HEK293 (cell line): ENCODE measurements around the gene COL5A3.
A peak's percentile ranks its signal among the peaks of the same experiment; 100 is the strongest.

Experiments
- AEBP2 ChIP-seq: fragments of 450-650 bp; formaldehyde crosslinking; IDR thresholded peaks from 2 replicates; pipeline ENCODE4 v1.5.1; 2016; ENCODE audit warnings: missing biosample characterization, missing genetic modification characterization, borderline replicate concordance
- EGR2 ChIP-seq: fragments of 450-650 bp; formaldehyde crosslinking; IDR thresholded peaks from 2 replicates; pipeline ENCODE4 v1.5.1; 2016; ENCODE audit warnings: low read depth, missing biosample characterization, missing genetic modification characterization
- FEZF1 ChIP-seq: fragments of 450-650 bp; formaldehyde crosslinking; IDR thresholded peaks from 2 replicates; pipeline ENCODE4 v1.5.1; 2016; ENCODE audit warnings: missing biosample characterization, missing genetic modification characterization
- HIC1 ChIP-seq: fragments of 450-650 bp; formaldehyde crosslinking; IDR thresholded peaks from 2 replicates; pipeline ENCODE4 v1.5.1; 2016; ENCODE audit warnings: missing biosample characterization, missing genetic modification characterization
- KLF8 ChIP-seq: fragments of 450-650 bp; formaldehyde crosslinking; IDR thresholded peaks from 2 replicates; pipeline ENCODE4 v1.5.1; 2016; ENCODE audit warnings: missing biosample characterization, missing genetic modification characterization
- PRDM4 ChIP-seq: fragments of 450-650 bp; formaldehyde crosslinking; IDR thresholded peaks from 2 replicates; pipeline ENCODE4 v1.5.1; 2017; ENCODE audit warnings: missing biosample characterization, missing genetic modification characterization
- ZBTB26 ChIP-seq: fragments of 450-650 bp; formaldehyde crosslinking; optimal IDR thresholded peaks from 2 replicates; pipeline ENCODE3; 2016; ENCODE audit warnings: missing biosample characterization, mild to moderate bottlenecking, missing genetic modification characterization
- ZEB2 ChIP-seq: fragments of 450-650 bp; formaldehyde crosslinking; IDR thresholded peaks from 2 replicates; pipeline ENCODE4 v1.5.1; 2016; ENCODE audit warnings: missing biosample characterization, missing genetic modification characterization
- ZNF19 ChIP-seq: fragments of 450-650 bp; formaldehyde crosslinking; IDR thresholded peaks from 2 replicates; pipeline ENCODE4; 2016; ENCODE audit warnings: missing biosample characterization, missing genetic modification characterization, low read depth
- ZNF223 ChIP-seq: fragments of 450-650 bp; formaldehyde crosslinking; IDR thresholded peaks from 2 replicates; pipeline ENCODE4 v1.5.1; 2016; ENCODE audit warnings: missing biosample characterization, missing genetic modification characterization
- ZNF248 ChIP-seq: fragments of 450-650 bp; formaldehyde crosslinking; IDR thresholded peaks from 2 replicates; pipeline ENCODE4 v1.5.1; 2017; ENCODE audit warnings: missing biosample characterization, missing genetic modification characterization
- ZNF341 ChIP-seq: fragments of 450-650 bp; formaldehyde crosslinking; IDR thresholded peaks from 2 replicates; pipeline ENCODE4; 2016; ENCODE audit warnings: low read depth, missing biosample characterization, missing genetic modification characterization
- ZNF366 ChIP-seq: fragments of 450-650 bp; formaldehyde crosslinking; conservative IDR thresholded peaks from 2 replicates; pipeline ENCODE4 v1.5.1; 2016; ENCODE audit warnings: missing biosample characterization, missing genetic modification characterization
- ZNF48 ChIP-seq: fragments of 450-650 bp; formaldehyde crosslinking; IDR thresholded peaks from 2 replicates; pipeline ENCODE4 v1.5.1; 2016; ENCODE audit warnings: missing biosample characterization, missing genetic modification characterization
- ZNF555 ChIP-seq: fragments of 450-650 bp; formaldehyde crosslinking; conservative IDR thresholded peaks from 2 replicates; pipeline ENCODE4 v1.5.1; 2017; ENCODE audit warnings: missing biosample characterization, mild to moderate bottlenecking, missing genetic modification characterization, inconsistent platforms
- ZNF791 ChIP-seq: fragments of 450-650 bp; formaldehyde crosslinking; IDR thresholded peaks from 2 replicates; pipeline ENCODE4 v1.5.1; 2016; ENCODE audit warnings: missing biosample characterization, missing genetic modification characterization
- ZSCAN18 ChIP-seq: fragments of 450-650 bp; formaldehyde crosslinking; IDR thresholded peaks from 2 replicates; pipeline ENCODE4 v1.5.1; 2016; ENCODE audit warnings: missing biosample characterization, missing genetic modification characterization
- TF ChIP-seq, protein P1 (sequence below): fragments of 450-650 bp; formaldehyde crosslinking; IDR thresholded peaks from 2 replicates; pipeline ENCODE4 v1.5.1; 2016; ENCODE audit warnings: missing biosample characterization, missing genetic modification characterization
- TF ChIP-seq, protein P2 (sequence below): fragments of 450-650 bp; formaldehyde crosslinking; IDR thresholded peaks from 2 replicates; pipeline ENCODE4 v1.5.1; 2016; ENCODE audit warnings: missing biosample characterization, missing genetic modification characterization, low read depth
- TF ChIP-seq, protein P3 (sequence below): fragments of 450-650 bp; formaldehyde crosslinking; IDR thresholded peaks from 2 replicates; pipeline ENCODE4 v1.5.1; 2016; ENCODE audit warnings: missing biosample characterization, missing genetic modification characterization

The COL5A3 gene

GRCh38 chr19:9935506-9936325 lies 74.6 kb downstream of the COL5A3 start (continued):
- TF ChIP-seq EGR2 (tag by site-specific recombination) = no peak
- TF ChIP-seq ZBTB26 (tag by site-specific recombination) = peak; percentile 35
- TF ChIP-seq, protein P1, sequence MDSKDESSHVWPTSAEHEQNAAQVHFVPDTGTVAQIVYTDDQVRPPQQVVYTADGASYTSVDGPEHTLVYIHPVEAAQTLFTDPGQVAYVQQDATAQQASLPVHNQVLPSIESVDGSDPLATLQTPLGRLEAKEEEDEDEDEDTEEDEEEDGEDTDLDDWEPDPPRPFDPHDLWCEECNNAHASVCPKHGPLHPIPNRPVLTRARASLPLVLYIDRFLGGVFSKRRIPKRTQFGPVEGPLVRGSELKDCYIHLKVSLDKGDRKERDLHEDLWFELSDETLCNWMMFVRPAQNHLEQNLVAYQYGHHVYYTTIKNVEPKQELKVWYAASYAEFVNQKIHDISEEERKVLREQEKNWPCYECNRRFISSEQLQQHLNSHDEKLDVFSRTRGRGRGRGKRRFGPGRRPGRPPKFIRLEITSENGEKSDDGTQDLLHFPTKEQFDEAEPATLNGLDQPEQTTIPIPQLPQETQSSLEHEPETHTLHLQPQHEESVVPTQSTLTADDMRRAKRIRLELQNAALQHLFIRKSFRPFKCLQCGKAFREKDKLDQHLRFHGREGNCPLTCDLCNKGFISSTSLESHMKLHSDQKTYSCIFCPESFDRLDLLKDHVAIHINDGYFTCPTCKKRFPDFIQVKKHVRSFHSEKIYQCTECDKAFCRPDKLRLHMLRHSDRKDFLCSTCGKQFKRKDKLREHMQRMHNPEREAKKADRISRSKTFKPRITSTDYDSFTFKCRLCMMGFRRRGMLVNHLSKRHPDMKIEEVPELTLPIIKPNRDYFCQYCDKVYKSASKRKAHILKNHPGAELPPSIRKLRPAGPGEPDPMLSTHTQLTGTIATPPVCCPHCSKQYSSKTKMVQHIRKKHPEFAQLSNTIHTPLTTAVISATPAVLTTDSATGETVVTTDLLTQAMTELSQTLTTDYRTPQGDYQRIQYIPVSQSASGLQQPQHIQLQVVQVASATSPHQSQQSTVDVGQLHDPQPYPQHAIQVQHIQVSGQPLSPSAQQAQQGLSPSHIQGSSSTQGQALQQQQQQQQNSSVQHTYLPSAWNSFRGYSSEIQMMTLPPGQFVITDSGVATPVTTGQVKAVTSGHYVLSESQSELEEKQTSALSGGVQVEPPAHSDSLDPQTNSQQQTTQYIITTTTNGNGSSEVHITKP = peak; percentile 36
- TF ChIP-seq ZNF341 (tag by site-specific recombination) = no peak; the same call in 1 of the 2 replicates
- TF ChIP-seq, protein P2, sequence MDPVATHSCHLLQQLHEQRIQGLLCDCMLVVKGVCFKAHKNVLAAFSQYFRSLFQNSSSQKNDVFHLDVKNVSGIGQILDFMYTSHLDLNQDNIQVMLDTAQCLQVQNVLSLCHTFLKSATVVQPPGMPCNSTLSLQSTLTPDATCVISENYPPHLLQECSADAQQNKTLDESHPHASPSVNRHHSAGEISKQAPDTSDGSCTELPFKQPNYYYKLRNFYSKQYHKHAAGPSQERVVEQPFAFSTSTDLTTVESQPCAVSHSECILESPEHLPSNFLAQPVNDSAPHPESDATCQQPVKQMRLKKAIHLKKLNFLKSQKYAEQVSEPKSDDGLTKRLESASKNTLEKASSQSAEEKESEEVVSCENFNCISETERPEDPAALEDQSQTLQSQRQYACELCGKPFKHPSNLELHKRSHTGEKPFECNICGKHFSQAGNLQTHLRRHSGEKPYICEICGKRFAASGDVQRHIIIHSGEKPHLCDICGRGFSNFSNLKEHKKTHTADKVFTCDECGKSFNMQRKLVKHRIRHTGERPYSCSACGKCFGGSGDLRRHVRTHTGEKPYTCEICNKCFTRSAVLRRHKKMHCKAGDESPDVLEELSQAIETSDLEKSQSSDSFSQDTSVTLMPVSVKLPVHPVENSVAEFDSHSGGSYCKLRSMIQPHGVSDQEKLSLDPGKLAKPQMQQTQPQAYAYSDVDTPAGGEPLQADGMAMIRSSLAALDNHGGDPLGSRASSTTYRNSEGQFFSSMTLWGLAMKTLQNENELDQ (tag by site-specific recombination) = no peak
- peak; percentile 61; the same call in 1 of the 2 replicates for TF ChIP-seq ZSCAN18 (tag by site-specific recombination)
- no peak for TF ChIP-seq ZNF555
- no peak for TF ChIP-seq AEBP2
- TF ChIP-seq ZNF48 (tag by site-specific recombination) = no peak
- no peak for TF ChIP-seq ZEB2 (tag by site-specific recombination)
- TF ChIP-seq HIC1 (tag by site-specific recombination) = peak; percentile 55; the same call in 1 of the 2 replicates
- TF ChIP-seq, protein P3, sequence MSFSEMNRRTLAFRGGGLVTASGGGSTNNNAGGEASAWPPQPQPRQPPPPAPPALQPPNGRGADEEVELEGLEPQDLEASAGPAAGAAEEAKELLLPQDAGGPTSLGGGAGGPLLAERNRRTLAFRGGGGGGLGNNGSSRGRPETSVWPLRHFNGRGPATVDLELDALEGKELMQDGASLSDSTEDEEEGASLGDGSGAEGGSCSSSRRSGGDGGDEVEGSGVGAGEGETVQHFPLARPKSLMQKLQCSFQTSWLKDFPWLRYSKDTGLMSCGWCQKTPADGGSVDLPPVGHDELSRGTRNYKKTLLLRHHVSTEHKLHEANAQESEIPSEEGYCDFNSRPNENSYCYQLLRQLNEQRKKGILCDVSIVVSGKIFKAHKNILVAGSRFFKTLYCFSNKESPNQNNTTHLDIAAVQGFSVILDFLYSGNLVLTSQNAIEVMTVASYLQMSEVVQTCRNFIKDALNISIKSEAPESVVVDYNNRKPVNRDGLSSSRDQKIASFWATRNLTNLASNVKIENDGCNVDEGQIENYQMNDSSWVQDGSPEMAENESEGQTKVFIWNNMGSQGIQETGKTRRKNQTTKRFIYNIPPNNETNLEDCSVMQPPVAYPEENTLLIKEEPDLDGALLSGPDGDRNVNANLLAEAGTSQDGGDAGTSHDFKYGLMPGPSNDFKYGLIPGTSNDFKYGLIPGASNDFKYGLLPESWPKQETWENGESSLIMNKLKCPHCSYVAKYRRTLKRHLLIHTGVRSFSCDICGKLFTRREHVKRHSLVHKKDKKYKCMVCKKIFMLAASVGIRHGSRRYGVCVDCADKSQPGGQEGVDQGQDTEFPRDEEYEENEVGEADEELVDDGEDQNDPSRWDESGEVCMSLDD (tag by site-specific recombination) = peak; percentile 75
- TF ChIP-seq FEZF1 = no peak
- no peak for TF ChIP-seq ZNF791 (tag by site-specific recombination)
- no peak for TF ChIP-seq ZNF248 (tag by site-specific recombination)
- TF ChIP-seq ZNF223 (tag by site-specific recombination) = no peak
- peak; percentile 42; the same call in 1 of the 2 replicates for TF ChIP-seq KLF8 (tag by site-specific recombination)
- TF ChIP-seq ZNF19 = no peak
- no peak for TF ChIP-seq PRDM4
- TF ChIP-seq ZNF366 = no peak
